ENCODE measurements around the gene PRPF19. TPM values are rescaled to one million over a fixed set of nuclear protein-coding genes. Genes with fewer than 3 reads are reported as not detected.
A peak's percentile ranks its signal among the peaks of the same experiment; 100 is the strongest.

Gene PRPF19
- total and polyA plus RNA-seq, 9 of the 15 experiments (the other 6 are each of a cell fraction or from before 2014, with no cell fraction given), result 9.4 to 212 (median 73.2) TPM

DNA sequence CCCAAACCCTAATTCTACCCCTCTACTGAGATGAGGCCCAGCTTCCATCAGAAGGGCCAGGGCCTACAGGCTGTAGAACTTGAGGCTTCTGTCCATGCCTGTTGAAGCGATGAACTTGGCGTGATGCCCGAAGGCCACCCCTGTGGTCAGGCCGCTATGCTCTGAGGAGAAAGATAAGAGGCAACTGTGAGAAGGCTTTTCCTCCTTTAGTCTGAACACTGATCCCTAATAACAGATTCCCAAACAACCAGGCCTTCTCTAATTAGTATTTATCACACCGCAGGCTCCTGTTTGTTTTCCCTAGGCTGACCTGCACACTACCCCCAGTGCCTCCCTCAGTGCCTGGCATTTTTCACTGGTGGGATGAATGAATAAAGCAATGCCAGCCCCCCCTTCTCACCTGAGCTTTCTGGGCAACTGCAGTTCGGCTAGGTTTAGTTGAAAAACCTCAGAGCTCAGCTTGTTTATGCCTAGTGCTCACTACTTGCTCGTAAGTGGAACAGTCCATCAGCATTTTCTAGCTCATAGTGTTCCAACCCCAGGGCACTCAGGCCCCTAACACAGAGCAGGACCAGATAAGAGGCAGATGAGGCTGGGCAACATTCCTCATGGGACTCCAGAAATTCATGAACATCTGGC, 15.2 kb downstream of the PRPF19 start (continued):
- TF ChIP-seq HMG20B (CRISPR knock-in tag; IDR thresholded peaks at IDR 0.05), result no peak
- 0 out of 4 replicates have a peak, but pooled peaks of 1 of the 2 experiments have one; percentile 21 for TF ChIP-seq MAZ (CRISPR knock-in tag; conservative IDR thresholded peaks at IDR 0.05 in 1 of 2, IDR thresholded peaks at IDR 0.05 in 1 of 2)
- no peak for TF ChIP-seq RFX5 (IDR thresholded peaks at IDR 0.05; ENCODE audit: low read depth, low read length)
- TF ChIP-seq MEF2D (tag; conservative IDR thresholded peaks at IDR 0.05; ENCODE audit: low read depth), result no peak
- no peak for TF ChIP-seq ZNF311 (CRISPR knock-in tag; IDR thresholded peaks at IDR 0.05)
- no peak for TF ChIP-seq TAF15 (IDR thresholded peaks at IDR 0.05; ENCODE audit: low read depth, low read length)
- no peak for TF ChIP-seq ZBTB12 (CRISPR knock-in tag; IDR thresholded peaks at IDR 0.05)
- TF ChIP-seq, protein P1, sequence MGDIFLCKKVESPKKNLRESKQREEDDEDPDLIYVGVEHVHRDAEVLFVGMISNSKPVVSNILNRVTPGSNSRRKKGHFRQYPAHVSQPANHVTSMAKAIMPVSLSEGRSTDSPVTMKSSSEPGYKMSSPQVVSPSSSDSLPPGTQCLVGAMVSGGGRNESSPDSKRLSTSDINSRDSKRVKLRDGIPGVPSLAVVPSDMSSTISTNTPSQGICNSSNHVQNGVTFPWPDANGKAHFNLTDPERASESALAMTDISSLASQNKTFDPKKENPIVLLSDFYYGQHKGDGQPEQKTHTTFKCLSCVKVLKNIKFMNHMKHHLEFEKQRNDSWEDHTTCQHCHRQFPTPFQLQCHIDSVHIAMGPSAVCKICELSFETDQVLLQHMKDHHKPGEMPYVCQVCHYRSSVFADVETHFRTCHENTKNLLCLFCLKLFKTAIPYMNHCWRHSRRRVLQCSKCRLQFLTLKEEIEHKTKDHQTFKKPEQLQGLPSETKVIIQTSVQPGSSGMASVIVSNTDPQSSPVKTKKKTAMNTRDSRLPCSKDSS (IDR thresholded peaks at IDR 0.05; ENCODE audit: low read depth, partially characterized antibody), result no peak
- no peak for TF ChIP-seq E2F3 (CRISPR knock-in tag; IDR thresholded peaks at IDR 0.05)
- TF ChIP-seq NFIX (CRISPR knock-in tag; IDR thresholded peaks at IDR 0.05; ENCODE audit: low read depth), result peak; percentile 42; the same call in 1 of the 2 replicates
- TF ChIP-seq TCF7 (IDR thresholded peaks at IDR 0.05; ENCODE audit: borderline replicate concordance), result no peak
- no peak for TF ChIP-seq HDAC8 (tag; IDR thresholded peaks at IDR 0.05)
- TF ChIP-seq MCM3 (IDR thresholded peaks at IDR 0.05), result no peak
- no peak for TF ChIP-seq ZFPM2 (CRISPR knock-in tag; IDR thresholded peaks at IDR 0.05)
- TF ChIP-seq SMAD4 (CRISPR knock-in tag; conservative IDR thresholded peaks at IDR 0.05), result no peak; the same call in 1 of the 2 replicates
- TF ChIP-seq HNRNPH1 (optimal IDR thresholded peaks at IDR 0.05; ENCODE audit: low read depth, low read length), result no peak
- TF ChIP-seq OTX1 (CRISPR knock-in tag; IDR thresholded peaks at IDR 0.05), result no peak
- TF ChIP-seq RBM14 (IDR thresholded peaks at IDR 0.05; ENCODE audit: borderline replicate concordance, insufficient read depth, low read depth, low read length), result no peak
- TF ChIP-seq, protein P2, sequence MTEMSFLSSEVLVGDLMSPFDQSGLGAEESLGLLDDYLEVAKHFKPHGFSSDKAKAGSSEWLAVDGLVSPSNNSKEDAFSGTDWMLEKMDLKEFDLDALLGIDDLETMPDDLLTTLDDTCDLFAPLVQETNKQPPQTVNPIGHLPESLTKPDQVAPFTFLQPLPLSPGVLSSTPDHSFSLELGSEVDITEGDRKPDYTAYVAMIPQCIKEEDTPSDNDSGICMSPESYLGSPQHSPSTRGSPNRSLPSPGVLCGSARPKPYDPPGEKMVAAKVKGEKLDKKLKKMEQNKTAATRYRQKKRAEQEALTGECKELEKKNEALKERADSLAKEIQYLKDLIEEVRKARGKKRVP (CRISPR knock-in tag; IDR thresholded peaks at IDR 0.05), result no peak
- no peak for TF ChIP-seq SREBF1 (IDR thresholded peaks at IDR 0.05; ENCODE audit: borderline replicate concordance, low read depth, low read length)
- no peak for TF ChIP-seq RHOXF2B (CRISPR knock-in tag; conservative IDR thresholded peaks at IDR 0.05)
- TF ChIP-seq RUNX1 (IDR thresholded peaks at IDR 0.05; ENCODE audit: low read depth), result no peak
- TF ChIP-seq ZNF695 (CRISPR knock-in tag; IDR thresholded peaks at IDR 0.05), result no peak
- no peak for TF ChIP-seq ZNF583 (CRISPR knock-in tag; IDR thresholded peaks at IDR 0.05)
- TF ChIP-seq KLF16 (IDR thresholded peaks at IDR 0.05), result 0 out of 2 replicates have a peak, but pooled peaks have one; percentile 44
- TF ChIP-seq ZFX (CRISPR knock-in tag; IDR thresholded peaks at IDR 0.05), result peak; percentile 55
